Sigmoid colon (tissue), 7 donors: ENCODE data around the gene PCYT2. TPM values are rescaled to one million over a fixed set of nuclear protein-coding genes. Genes with fewer than 3 reads are reported as not detected.

Experiments
- DNase-seq: peaks from one replicate; pipeline ENCODE4 v3.0.0-alpha.2; 2019
- H3K27ac ChIP-seq, 4 donors: fragments of 200-600 bp; sonication (generic); one replicate each; pipeline ENCODE4 v1.5.1; 2016 to 2019; ENCODE audit warnings: mild to moderate bottlenecking in 1 of 4
- H3K27me3 ChIP-seq, 3 donors: fragments of 200-600 bp; sonication (generic); one replicate each; pipeline ENCODE4 v1.5.1; 2019; ENCODE audit warnings: mild to moderate bottlenecking in 1 of 3
- H3K36me3 ChIP-seq, 4 donors: fragments of 200-600 bp; sonication (generic); one replicate each; pipeline ENCODE4 v1.5.1; 2016 to 2019
- H3K4me1 ChIP-seq, 4 donors: fragments of 200-600 bp; sonication (generic); one replicate each; pipeline ENCODE4 v1.5.1; 2017 to 2019
- H3K4me3 ChIP-seq, 4 donors: fragments of 200-600 bp; sonication (generic); one replicate each; pipeline ENCODE4 v1.5.1; 2017 to 2019; ENCODE audit warnings: mild to moderate bottlenecking in 2 of 4, moderate library complexity in 1 of 4
- H3K9me3 ChIP-seq, 4 donors: fragments of 200-600 bp in 3 of 4; sonication (generic) in 3 of 4; one replicate each; pipeline versions ENCODE4 v1.5.1 to v1.6.1; 2013 to 2019
- EP300 ChIP-seq, 4 donors: sonication (generic); formaldehyde crosslinking; IDR thresholded peaks; one replicate each; pipeline ENCODE4 v1.6.1; 2017; ENCODE audit warnings: antibody characterized with exemption in 4 of 4
- POLR2A ChIP-seq, 2 donors: fragments of 450-650 bp; IDR thresholded peaks; one replicate each; pipeline ENCODE4 v1.6.1; 2016; ENCODE audit warnings: antibody characterized with exemption in 2 of 2, mild to moderate bottlenecking in 2 of 2, moderate library complexity in 2 of 2
- POLR2AphosphoS5 ChIP-seq, 4 donors: sonication (generic); formaldehyde crosslinking; IDR thresholded peaks; one replicate each; pipeline ENCODE4 v1.6.1; 2017; ENCODE audit warnings: antibody characterized with exemption in 4 of 4
- WGBS, 2 donors: extraction: QIAGEN DNeasy Blood & Tissue Kit; methylation state at CpG; one replicate each; pipeline ENCODE4 v1.1.7; 2013; 5-methylcytosine and 5-hydroxymethylcytosine counted together
- intact Hi-C: fragments of 100-400 bp; cut with DNase I; formaldehyde crosslinking; loops from one replicate; pipeline ENCODE4 v1.15.1; 2023
- polyA plus RNA-seq, 3 donors: library from polyadenylated mRNA; stranded (reverse); fragments of 200-250 nt; gene quantifications; one replicate each; pipeline ENCODE4 v1.2.3, GENCODE V29; 2013
- total RNA-seq, 4 donors: library from RNA; depleted of rRNA; stranded (reverse); fragments of >200 nt; gene quantifications; one replicate each; pipeline ENCODE4 v1.1.0, GENCODE V29; 2016
- TF ChIP-seq, protein P1 (sequence below), 4 experiments: fragments of 450-650 bp in 3 of 4; fragments of 200-600 bp in 1 of 4; IDR thresholded peaks; one replicate each; pipeline ENCODE4 v1.5.1; 2016 to 2019; ENCODE audit warnings: antibody characterized with exemption in 4 of 4, mild to moderate bottlenecking in 3 of 4, moderate library complexity in 2 of 4
- donor health status: healthy with polysubstance abuse.
- donor health status: Bipolar disorder and iron deficiency.
- donor health status: healthy.

The PCYT2 gene
- total and polyA plus RNA-seq, 7 donors: 11.4 to 86.4 (median 23.5) TPM

DNA sequence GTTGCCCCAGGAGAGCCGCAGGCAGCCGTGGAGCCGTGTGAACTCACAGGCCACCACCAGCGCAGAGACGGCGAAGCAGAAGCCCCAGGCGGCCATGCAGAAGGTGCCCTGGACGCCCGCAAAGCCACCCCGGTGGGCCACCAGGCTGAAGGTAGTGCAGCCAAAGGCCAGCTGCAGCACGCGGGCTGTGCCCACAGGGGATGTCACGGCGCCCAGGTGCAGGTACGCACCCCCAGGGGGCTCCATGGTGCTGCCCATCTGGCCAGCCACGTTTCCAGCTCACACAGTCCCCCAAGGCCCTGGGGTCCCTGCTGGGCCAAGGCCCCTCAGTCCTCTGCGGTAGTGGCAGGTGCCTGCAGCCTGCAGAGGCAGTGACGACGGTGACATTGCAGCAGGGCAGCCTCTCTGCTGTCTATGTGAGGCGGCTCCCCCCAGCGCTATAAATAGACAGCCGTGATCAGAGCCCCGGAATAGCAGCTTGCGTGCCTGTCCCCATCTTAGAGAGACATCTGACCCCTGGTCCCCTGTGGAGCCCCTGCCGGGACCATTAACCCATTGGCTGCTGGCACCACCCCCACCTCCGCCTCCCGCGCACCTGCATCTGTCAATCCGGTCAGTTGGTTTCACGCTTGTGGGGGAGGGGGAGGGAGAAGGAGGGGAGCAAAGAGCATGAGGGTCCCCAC is 30.4 kb upstream of the PCYT2 start:
- H3K9me3 ChIP-seq: no peaks in the 10 kb centered on the region
- H3K36me3 ChIP-seq: no peaks in the 10 kb centered on the region
- TF ChIP-seq POLR2AphosphoS5 (IDR thresholded peaks at IDR 0.05): no peak
- TF ChIP-seq EP300 (IDR thresholded peaks at IDR 0.05): no peak
- TF ChIP-seq, protein P1, sequence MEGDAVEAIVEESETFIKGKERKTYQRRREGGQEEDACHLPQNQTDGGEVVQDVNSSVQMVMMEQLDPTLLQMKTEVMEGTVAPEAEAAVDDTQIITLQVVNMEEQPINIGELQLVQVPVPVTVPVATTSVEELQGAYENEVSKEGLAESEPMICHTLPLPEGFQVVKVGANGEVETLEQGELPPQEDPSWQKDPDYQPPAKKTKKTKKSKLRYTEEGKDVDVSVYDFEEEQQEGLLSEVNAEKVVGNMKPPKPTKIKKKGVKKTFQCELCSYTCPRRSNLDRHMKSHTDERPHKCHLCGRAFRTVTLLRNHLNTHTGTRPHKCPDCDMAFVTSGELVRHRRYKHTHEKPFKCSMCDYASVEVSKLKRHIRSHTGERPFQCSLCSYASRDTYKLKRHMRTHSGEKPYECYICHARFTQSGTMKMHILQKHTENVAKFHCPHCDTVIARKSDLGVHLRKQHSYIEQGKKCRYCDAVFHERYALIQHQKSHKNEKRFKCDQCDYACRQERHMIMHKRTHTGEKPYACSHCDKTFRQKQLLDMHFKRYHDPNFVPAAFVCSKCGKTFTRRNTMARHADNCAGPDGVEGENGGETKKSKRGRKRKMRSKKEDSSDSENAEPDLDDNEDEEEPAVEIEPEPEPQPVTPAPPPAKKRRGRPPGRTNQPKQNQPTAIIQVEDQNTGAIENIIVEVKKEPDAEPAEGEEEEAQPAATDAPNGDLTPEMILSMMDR (IDR thresholded peaks at IDR 0.05): no peak
- no peak for TF ChIP-seq POLR2A (IDR thresholded peaks at IDR 0.05)
- DNase-seq: no peak
- 32 to 51% methylated on average over 30 of the region's 30 CpGs for WGBS, 2 donors
- no peak overlapping the region for H3K4me3 ChIP-seq
- intact Hi-C loops: no loop called here
- peaks cover 0 to 40% (median 11%) of the 10 kb centered on the region in 3 donors for H3K27me3 ChIP-seq
- peaks cover 0 to 20% (median 10%) of the 10 kb centered on the region in 4 donors for H3K4me1 ChIP-seq
- H3K27ac ChIP-seq: no peak overlapping the region

DNA sequence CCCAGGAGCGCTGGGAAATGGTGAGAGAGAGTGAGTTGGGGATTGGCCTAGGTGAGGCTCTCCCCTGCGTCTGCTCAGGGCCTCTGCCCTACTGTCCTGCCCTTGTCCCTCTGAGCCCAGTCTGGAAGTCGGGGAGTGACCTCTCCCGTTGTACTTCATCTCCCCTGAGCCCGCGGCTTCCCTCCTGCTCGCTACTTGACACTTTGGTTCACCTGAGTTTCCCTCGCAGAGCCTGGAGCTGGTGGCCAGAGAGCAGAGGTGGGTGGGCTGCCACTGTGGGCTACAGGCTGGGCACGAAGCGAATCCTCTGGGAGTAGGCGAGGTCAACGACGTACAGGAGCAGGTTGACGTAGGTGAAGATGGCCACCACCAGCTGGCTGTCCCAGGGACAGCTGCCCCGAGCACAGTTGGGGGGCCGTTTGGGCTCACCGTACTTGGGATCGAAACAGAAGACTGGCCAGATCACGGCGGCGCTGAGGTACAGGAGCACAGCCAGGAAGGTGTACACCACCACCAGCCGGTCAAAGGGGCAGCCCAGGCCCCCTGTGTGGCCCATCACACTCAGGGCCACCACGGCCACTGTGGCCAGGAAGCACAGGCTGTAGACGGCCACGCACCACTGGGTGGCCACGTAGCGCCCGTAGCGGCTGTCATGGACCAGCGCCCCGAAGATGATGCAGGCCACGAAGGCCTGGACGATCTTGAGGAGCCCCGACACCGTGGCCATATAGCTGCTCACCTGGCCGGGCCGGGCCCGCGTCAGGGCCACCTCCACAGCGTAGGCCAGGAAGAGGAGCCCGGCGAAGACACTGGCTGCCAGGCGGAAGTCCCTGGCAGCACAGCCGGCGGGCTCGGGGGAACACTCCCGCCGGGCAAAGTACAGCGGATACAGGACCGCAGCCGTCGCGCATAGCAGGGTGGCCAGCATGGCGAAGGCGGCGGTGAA is 29.6 kb upstream of the PCYT2 start:
- Histone ChIP-seq H3K9me3 (no peaks in the 10 kb centered on the region), H3K36me3 (no peaks in the 10 kb centered on the region), H3K4me1 (peaks cover 0 to 23% (median 14%) of the 10 kb centered on the region in 4 donors), H3K4me3 (no peak overlapping the region), H3K27ac (no peak overlapping the region), H3K27me3 (peaks cover 0 to 40% (median 11%) of the 10 kb centered on the region in 3 donors)
- DNase-seq: no peak
- TF ChIP-seq EP300 (IDR thresholded peaks at IDR 0.05): no peak
- no peak for TF ChIP-seq POLR2AphosphoS5 (IDR thresholded peaks at IDR 0.05)
- no peak for TF ChIP-seq POLR2A (IDR thresholded peaks at IDR 0.05)
- TF ChIP-seq, protein P1 (IDR thresholded peaks at IDR 0.05): no peak
- 64 to 93% methylated on average over 56 of the region's 56 CpGs for WGBS, 2 donors
- intact Hi-C loops: no loop called here

DNA sequence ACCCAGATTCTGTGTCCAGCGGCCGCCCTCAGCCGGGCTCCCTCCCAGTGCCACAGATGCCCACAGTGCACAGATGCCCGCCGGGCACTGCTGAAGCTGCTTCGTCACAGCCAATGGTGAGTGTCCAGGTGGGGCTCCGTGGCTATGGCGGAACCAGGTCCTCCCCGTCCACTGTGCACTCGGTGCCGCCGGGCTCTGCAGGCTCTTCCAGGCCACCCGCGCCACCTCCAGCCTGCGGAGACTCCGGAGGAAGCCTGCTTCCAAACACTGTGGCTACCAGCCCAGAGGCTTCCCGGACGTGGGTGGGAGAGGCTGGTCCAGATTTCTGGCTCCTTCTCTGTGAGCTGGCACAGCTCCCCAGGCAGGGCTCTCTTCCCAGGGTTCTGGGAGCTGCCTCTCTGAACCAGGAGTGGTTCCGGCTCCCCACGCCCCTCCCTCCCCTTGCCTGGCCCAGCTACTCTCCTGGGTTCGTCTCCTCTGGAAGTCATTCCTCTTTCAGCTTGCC is 28.7 kb upstream of the PCYT2 start:
- peak; percentile 71 for DNase-seq
- Histone ChIP-seq H3K9me3 (no peaks in the 10 kb centered on the region), H3K36me3 (no peaks in the 10 kb centered on the region), H3K4me1 (peaks cover 0 to 23% (median 14%) of the 10 kb centered on the region in 4 donors), H3K27ac (no peak overlapping the region), H3K27me3 (peaks cover 0 to 39% (median 11%) of the 10 kb centered on the region in 3 donors), H3K4me3 (no peak overlapping the region)
- intact Hi-C loops: no loop called here
- 85 to 90% methylated on average over 21 of the region's 21 CpGs for WGBS, 2 donors
- no peak for TF ChIP-seq POLR2A (IDR thresholded peaks at IDR 0.05)
- TF ChIP-seq POLR2AphosphoS5 (IDR thresholded peaks at IDR 0.05): no peak
- TF ChIP-seq, protein P1 (IDR thresholded peaks at IDR 0.05): no peak
- no peak for TF ChIP-seq EP300 (IDR thresholded peaks at IDR 0.05)

DNA sequence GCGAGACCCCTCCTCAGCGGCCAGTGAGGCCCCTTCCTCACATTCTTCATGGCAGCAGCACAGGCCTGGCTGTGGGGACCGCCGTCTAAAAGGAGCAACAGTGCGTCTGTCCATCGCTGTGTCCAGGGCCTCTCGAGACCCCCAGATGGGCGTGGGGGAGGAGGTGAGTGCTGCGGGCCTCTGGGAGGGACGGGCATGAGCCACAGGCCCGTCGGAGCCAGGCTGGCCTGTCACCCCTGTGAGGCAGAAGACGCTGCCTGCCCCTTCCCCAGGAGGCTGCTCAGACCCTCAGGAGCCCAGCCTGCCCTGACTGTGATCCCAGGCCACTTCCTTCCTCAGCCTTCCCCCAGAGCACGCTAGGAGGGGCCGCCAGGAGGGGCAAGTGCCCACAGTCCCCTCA is 28.0 kb upstream of the PCYT2 start:
- intact Hi-C loops: no loop called here
- Histone ChIP-seq H3K9me3 (no peaks in the 10 kb centered on the region), H3K4me1 (peaks cover 0 to 23% (median 14%) of the 10 kb centered on the region in 4 donors), H3K27ac (no peak overlapping the region), H3K4me3 (no peak overlapping the region), H3K36me3 (no peaks in the 10 kb centered on the region), H3K27me3 (peaks cover 0 to 32% (median 11%) of the 10 kb centered on the region in 3 donors)
- DNase-seq: no peak
- WGBS, 2 donors: 64 to 80% methylated on average over 15 of the region's 15 CpGs
- TF ChIP-seq POLR2AphosphoS5 (IDR thresholded peaks at IDR 0.05) (no peak), EP300 (IDR thresholded peaks at IDR 0.05) (no peak), POLR2A (IDR thresholded peaks at IDR 0.05) (no peak)
- TF ChIP-seq, protein P1 (IDR thresholded peaks at IDR 0.05): no peak
